HG02840 (cell line): Measurements from ENCODE around the gene UBC.
"Not testable (repeated sequence)": the region's sequence is repeated elsewhere in the genome, so short reads cannot be mapped to it uniquely, and the experiment has no call there.

Source experiments
- ATAC-seq: cut with Tn5 transposase; IDR thresholded peaks from one replicate; pipeline ENCODE4 v1.9.1; 2021; ENCODE audit warnings: mild to moderate bottlenecking, moderate library complexity, moderate number of reproducible peaks; ENCODE audit not compliant: unreplicated experiment, low FRiP score

The UBC gene

DNA sequence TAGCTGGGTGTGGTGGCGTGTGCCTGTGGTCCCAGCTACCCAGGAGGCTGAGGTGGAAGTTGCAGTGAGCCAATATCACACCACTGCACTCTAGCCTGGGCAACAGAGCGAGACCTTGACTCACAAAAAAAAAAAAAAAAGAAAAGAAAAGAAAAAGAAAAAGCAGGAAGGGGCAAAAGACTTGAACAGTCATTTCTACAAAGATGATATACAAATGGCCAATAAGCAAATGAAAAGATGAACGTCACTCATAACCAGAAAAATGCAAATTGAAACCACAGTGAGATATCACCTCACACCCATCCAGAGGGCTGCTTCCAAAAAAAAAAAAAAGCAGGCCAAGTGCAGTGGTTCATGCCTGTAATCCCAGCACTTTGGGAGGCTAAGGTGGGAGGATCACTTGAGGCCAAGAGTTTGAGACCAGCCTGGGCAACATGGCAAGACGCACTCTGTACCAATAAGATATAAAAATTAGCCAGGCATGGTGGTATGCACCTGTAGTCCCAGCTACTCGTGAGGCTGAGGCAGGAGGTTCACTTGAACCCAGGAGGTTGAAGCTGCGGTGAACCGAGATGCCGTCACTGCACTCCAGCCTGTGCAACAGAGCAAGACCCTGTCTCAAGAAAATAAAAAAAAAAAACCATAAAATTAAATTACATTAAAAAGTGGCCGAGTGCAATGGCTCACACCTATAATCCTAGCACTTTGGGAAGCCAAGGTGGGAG, 20.5 kb downstream of the UBC start:
- peak; percentile 61 for ATAC-seq

- no peak for ATAC-seq
These were observed 26.2 kb downstream of the UBC start for GRCh38 chr12:124888260-124888659.

GRCh38 chr12:124887766-124888165, 26.7 kb downstream of the UBC start:
- not testable (repeated sequence) for ATAC-seq

GRCh38 chr12:124884587-124885438, 29.6 kb downstream of the UBC start:
- peak; percentile 79 for ATAC-seq

- ATAC-seq, result no peak
These were observed 31.0 kb downstream of the UBC start for GRCh38 chr12:124883263-124884130.

DNA sequence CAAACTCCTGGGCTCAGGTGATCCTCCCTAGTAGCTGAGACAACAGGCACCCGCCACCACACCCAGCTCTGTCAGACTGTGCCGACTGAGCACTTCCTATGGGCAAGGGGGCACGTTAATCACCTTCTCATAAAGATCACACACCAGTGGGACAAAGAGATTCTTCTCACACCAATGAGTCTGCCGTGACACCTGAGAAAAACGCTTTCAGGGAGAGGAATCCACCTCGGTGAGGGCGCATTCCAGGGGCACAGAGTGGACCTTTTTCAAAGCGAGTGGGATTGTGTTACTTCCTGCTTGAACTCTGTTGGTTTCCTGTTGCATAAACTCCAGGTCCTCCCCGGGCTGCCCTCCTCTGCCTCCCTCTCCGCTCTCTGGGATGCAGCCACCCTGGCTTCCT, 33.3 kb downstream of the UBC start:
- no peak for ATAC-seq

DNA sequence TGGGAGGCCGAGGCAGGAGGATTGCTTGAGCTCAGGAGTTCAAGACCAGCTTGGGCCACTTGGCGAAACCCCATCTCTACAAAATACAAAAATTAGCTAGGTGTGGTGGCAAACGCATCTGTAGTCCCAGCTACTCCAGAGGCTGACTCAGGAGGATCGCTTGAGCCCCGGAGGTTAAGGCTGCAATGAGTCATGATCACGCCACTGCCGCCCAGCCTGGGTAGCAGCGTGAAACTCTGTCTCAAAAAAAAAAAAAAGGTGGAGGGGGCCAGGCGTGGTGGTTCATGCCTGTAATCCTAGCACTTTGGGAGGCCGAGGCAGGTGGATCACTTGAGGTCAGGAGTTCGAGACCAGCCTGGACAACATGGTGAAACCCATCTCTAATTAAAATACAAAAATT, 34.1 kb downstream of the UBC start:
- not testable (repeated sequence) for ATAC-seq

- ATAC-seq, result no peak
These were observed 35.5 kb downstream of the UBC start for GRCh38 chr12:124878795-124879516.

DNA sequence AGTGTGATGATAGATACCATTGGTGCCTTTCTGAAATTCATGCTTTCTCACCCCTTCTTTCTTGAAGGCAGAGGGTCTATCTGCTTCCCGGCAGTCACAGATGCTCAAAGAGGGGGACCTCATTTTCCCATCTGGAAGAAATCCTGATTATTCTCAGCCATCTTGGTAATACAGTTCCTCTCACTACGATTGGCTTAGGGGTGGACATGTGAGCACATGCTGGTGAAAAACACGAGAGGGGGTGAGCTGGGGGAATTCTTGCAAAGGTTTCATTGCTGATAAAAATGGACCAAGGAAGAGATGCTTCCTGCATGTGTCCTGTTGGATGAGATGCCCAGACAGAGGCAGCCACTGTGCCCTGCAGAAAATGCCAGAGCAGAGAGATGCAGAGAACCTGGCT, 37.0 kb downstream of the UBC start:
- no peak for ATAC-seq

GRCh38 chr12:124876171-124876570, 38.3 kb downstream of the UBC start:
- ATAC-seq, result no peak

- no peak for ATAC-seq
These were observed 38.7 kb downstream of the UBC start for GRCh38 chr12:124875803-124876132.

GRCh38 chr12:124874988-124875802, 39.3 kb downstream of the UBC start:
- no peak for ATAC-seq

- ATAC-seq, result no peak
These were observed 40.3 kb downstream of the UBC start for GRCh38 chr12:124874188-124874587.

- no peak for ATAC-seq
These were observed 42.3 kb downstream of the UBC start for GRCh38 chr12:124872068-124872719.

DNA sequence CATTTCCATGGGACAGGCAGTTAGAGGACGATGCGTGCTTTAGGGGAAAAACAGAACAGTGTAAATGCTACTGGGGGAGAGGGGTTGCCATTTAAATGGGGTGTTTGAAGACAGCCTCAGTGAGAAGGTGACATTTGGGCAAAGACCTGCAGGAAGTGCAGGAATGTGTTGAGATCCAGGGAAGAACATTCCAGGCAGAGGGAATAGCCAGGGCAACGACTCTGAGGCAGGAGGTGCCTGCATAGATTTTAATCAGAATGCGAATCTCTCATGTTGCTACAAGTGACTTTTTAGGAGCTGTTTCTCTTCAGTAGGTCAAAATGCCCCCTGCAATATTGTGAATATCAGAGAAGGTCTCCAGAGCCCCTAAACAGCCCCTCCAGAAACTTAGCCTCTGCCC, 43.2 kb downstream of the UBC start:
- ATAC-seq, result no peak

DNA sequence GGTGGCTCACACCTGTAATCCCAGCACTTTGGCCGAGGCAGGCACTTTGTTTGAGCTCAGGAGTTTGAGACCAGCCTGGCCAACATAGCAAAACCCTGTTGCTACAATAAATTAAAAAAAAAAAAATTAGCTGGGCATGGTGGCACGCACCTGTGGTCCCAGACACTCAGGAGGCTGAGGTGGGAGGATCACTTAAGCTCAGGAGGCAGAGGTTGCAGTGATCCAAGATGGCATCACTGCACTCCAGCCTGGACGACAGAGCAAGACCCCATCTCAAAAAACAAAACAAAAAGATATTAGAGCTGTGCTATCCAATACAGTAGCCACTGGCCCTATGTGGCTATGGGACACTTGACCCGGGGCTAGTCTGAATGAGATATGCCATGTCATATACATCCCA, 43.9 kb downstream of the UBC start:
- ATAC-seq, result no peak

DNA sequence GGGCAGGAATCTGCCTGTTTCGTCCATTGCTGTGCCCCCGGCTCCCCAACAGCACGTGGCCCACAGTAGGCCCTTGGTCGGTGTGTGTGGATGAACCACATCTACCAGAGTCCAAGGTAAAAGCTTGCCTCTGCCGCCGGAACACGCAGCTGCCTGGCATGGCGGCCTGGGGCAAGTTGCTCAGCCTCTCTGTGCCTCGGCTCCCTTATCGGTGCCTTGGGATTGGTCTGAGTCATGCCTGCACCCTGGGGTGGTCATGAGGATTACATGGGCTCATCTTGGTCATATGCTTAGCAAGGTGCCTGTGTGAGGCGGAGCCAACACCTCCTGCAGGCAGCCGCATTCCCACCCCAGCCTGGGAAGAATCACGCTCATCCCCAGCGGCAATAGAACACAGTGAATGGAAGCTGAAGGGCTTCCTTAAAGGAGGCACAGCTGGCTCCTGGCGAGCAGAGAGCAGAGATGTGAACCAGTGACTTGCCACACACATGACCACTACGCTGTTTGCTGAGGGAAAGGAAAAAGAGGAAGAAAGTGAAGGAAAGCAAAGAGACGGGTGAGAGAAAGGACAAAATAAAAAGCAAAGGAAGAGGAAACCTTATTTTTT, 45.3 kb downstream of the UBC start:
- no peak for ATAC-seq

GRCh38 chr12:124868252-124869058, 46.0 kb downstream of the UBC start:
- no peak for ATAC-seq
